OCI-LY3 (cell line): Measurements from ENCODE around the gene RAB27B.

Source experiments
- H2AFZ ChIP-seq: fragments of 200-600, 300-600 bp; shearing (Covaris generic); 2 replicates; pipeline ENCODE4 v1.6.0; 2014; ENCODE audit warnings: antibody characterized with exemption, low read depth, low read length
- H3K27ac ChIP-seq: fragments of 200-600, 300-600 bp; sonication (generic); 2 replicates; pipeline ENCODE4 v1.5.1; 2014; ENCODE audit warnings: mild to moderate bottlenecking, low read length, moderate library complexity, mixed read lengths
- H3K27me3 ChIP-seq: fragments of 200-600, 300-600 bp; sonication (generic); 2 replicates; pipeline ENCODE4 v1.6.1; 2014; ENCODE audit warnings: low read depth, low read length, mixed read lengths
- H3K36me3 ChIP-seq: fragments of 200-600, 300-600 bp; sonication (generic); replicated peaks from 2 replicates; pipeline ENCODE3; 2014; ENCODE audit warnings: low read depth, low read length, mixed read lengths
- H3K4me1 ChIP-seq: fragments of 300-600, 200-600 bp; sonication (generic); 2 replicates; pipeline ENCODE4 v1.6.1; 2014; ENCODE audit warnings: low read length, mixed read lengths
- H3K4me2 ChIP-seq: fragments of 200-600, 300-600 bp; sonication (generic); 2 replicates; pipeline ENCODE4 v1.6.1; 2014; ENCODE audit warnings: low read length, mixed read lengths
- H3K4me3 ChIP-seq: fragments of 300-600, 200-600 bp; sonication (generic); 2 replicates; pipeline ENCODE4 v1.5.1; 2014; ENCODE audit warnings: antibody characterized with exemption, mild to moderate bottlenecking, low read length, moderate library complexity
- H3K79me2 ChIP-seq: fragments of 300-600, 200-600 bp; shearing (Covaris generic); 2 replicates; pipeline ENCODE4 v1.6.1; 2014; ENCODE audit warnings: mild to moderate bottlenecking, low read length, mixed read lengths
- H3K9ac ChIP-seq: fragments of 300-600, 200-600 bp; shearing (Covaris generic); 2 replicates; pipeline ENCODE4 v1.6.0; 2014; ENCODE audit warnings: mild to moderate bottlenecking, low read length, moderate library complexity
- H3K9me3 ChIP-seq: fragments of 200-600, 300-600 bp; shearing (Covaris generic); 2 replicates; pipeline ENCODE4 v1.6.1; 2014; ENCODE audit warnings: low read length, mixed read lengths; ENCODE audit not compliant: insufficient read depth
- H4K20me1 ChIP-seq: fragments of 200-600, 300-600 bp; sonication (generic); 2 replicates; pipeline ENCODE4 v1.6.1; 2016; ENCODE audit warnings: low read length, mixed read lengths; ENCODE audit not compliant: insufficient read depth
- EZH2phosphoT487 ChIP-seq: fragments of 200-600 bp; shearing (Covaris generic); IDR thresholded peaks from 2 replicates; pipeline ENCODE4 v1.6.1; 2018; ENCODE audit warnings: antibody characterized with exemption, mixed run types, low read depth
- TF ChIP-seq, protein P1 (sequence below): fragments of 200-600, 300-600 bp; sonication (generic); IDR thresholded peaks from 2 replicates; pipeline ENCODE4 v1.5.1; 2014; ENCODE audit warnings: antibody characterized with exemption, low read length, low read depth

RAB27B gene

DNA sequence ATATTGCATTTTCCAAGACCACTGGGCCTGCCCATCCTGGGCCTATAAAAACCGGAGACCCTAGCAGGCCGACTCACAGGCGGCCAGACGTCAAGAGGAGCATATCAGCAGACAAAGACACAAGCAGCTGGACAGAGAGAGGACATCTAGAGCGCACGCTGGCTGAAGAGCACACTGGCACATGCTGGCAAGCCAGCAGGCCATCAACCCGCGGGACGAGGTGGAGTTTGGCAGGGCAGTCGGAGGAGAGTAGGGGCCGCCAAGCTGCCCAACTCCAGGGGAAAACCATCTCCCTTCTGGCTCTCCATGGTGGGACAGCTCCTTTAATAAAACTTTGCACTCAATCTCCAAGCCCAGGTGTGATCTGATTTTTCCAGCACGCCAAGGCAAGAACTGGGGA is 36.6 kb upstream of the RAB27B start:
- peaks cover 5% of the 10 kb centered on the region; the same call in 1 of the 2 replicates for H3K4me1 ChIP-seq
- no peak overlapping the region for H3K9ac ChIP-seq
- H3K79me2 ChIP-seq, result no peaks in the 10 kb centered on the region
- H4K20me1 ChIP-seq, result no peaks in the 10 kb centered on the region
- TF ChIP-seq, protein P1, sequence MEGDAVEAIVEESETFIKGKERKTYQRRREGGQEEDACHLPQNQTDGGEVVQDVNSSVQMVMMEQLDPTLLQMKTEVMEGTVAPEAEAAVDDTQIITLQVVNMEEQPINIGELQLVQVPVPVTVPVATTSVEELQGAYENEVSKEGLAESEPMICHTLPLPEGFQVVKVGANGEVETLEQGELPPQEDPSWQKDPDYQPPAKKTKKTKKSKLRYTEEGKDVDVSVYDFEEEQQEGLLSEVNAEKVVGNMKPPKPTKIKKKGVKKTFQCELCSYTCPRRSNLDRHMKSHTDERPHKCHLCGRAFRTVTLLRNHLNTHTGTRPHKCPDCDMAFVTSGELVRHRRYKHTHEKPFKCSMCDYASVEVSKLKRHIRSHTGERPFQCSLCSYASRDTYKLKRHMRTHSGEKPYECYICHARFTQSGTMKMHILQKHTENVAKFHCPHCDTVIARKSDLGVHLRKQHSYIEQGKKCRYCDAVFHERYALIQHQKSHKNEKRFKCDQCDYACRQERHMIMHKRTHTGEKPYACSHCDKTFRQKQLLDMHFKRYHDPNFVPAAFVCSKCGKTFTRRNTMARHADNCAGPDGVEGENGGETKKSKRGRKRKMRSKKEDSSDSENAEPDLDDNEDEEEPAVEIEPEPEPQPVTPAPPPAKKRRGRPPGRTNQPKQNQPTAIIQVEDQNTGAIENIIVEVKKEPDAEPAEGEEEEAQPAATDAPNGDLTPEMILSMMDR, result no peak
- TF ChIP-seq EZH2phosphoT487, result no peak
- H3K36me3 ChIP-seq, result no peaks in the 10 kb centered on the region
- no peak overlapping the region for H3K4me3 ChIP-seq
- H3K4me2 ChIP-seq, result no peak overlapping the region
- H3K27ac ChIP-seq, result no peak overlapping the region
- H3K9me3 ChIP-seq, result no peaks in the 10 kb centered on the region
- no peak overlapping the region for H2AFZ ChIP-seq
- no peaks in the 10 kb centered on the region for H3K27me3 ChIP-seq

DNA sequence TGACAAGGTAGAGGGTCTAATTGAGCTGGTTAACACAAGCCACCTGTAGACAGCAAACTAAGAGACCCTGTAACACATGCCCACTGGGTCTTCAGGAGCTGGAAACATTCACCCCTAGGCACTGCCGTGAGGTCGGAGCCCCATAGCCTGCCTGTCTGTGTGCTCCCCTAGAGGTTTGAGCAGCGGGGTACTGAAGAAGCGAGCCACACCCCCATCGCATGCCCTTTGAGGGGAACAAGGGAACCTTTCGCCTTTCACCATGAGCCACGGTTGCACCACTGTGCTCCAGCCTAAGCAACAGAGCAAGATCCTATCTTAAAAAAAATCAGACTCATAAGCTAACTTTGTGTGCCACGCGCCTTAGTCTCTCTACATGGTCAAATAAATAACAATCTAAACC is 36.2 kb upstream of the RAB27B start:
- Histone ChIP-seq H4K20me1 (no peaks in the 10 kb centered on the region), H3K27ac (no peak overlapping the region), H2AFZ (no peak overlapping the region), H3K9me3 (no peaks in the 10 kb centered on the region), H3K27me3 (no peaks in the 10 kb centered on the region), H3K4me3 (no peak overlapping the region), H3K4me1 (peaks cover 5% of the 10 kb centered on the region; the same call in 1 of the 2 replicates), H3K79me2 (no peaks in the 10 kb centered on the region), H3K9ac (no peak overlapping the region), H3K4me2 (no peak overlapping the region), H3K36me3 (no peaks in the 10 kb centered on the region)
- TF ChIP-seq, protein P1, result no peak

DNA sequence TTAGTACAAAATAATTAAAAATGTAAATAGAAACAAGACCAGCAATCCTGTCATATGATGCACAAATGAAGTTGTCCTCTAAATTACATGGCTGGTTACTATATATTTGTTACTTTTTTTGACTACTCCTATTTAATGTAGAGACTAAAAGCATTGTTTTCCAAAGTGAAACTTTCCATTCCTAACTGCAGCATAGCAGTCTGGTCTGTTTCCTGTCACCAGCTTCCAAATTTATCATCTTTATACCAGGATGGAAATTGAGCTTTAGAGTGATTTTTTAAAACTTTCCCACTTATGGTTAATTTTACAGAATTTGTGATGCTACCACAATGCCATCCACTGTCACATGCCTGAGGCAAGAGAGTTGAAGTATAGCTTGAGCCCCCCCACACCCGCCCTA is 33.5 kb upstream of the RAB27B start:
- H3K36me3 ChIP-seq, result no peaks in the 10 kb centered on the region
- no peaks in the 10 kb centered on the region for H4K20me1 ChIP-seq
- H3K4me1 ChIP-seq, result peaks cover 5% of the 10 kb centered on the region; the same call in 1 of the 2 replicates
- no peak overlapping the region for H2AFZ ChIP-seq
- no peaks in the 10 kb centered on the region for H3K27me3 ChIP-seq
- no peak overlapping the region for H3K9ac ChIP-seq
- H3K79me2 ChIP-seq, result no peaks in the 10 kb centered on the region
- no peak for TF ChIP-seq EZH2phosphoT487
- TF ChIP-seq, protein P1, result no peak
- no peak overlapping the region for H3K4me2 ChIP-seq
- no peaks in the 10 kb centered on the region for H3K9me3 ChIP-seq
- no peak overlapping the region for H3K4me3 ChIP-seq
- no peak overlapping the region for H3K27ac ChIP-seq

DNA sequence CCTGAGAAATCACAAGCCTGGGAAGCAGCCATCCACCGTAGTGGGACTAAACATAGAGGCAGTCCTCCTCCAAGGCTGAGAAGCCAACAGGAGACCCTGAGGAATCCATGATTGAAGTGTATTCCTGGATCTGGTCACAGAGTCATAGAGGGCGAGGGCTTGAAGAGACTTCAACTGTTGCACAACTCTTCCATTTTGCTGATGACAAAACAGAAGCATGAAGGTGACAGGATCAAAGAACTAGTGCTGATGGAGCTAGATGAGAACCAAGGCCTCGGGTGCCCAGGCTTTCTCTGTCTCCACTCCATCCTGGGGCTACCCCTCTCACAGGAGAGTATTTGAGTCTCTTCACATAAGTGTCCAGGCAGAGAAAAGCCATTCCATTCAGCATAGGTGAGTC is 30.1 kb upstream of the RAB27B start:
- no peak for TF ChIP-seq EZH2phosphoT487
- TF ChIP-seq, protein P1, result no peak

More for the DNA sequence above, 30.1 kb upstream of the RAB27B start:
- Histone ChIP-seq H2AFZ (no peak overlapping the region), H3K27ac (no peak overlapping the region), H3K4me3 (no peak overlapping the region), H3K79me2 (no peaks in the 10 kb centered on the region), H3K4me1 (no peaks in the 10 kb centered on the region), H3K36me3 (no peaks in the 10 kb centered on the region), H3K4me2 (no peak overlapping the region), H3K9ac (no peak overlapping the region), H4K20me1 (no peaks in the 10 kb centered on the region), H3K9me3 (no peaks in the 10 kb centered on the region), H3K27me3 (no peaks in the 10 kb centered on the region)
